ENCODE measurements around the gene ERC2.
"Not testable (repeated sequence)": the region's sequence is repeated elsewhere in the genome, so short reads cannot be mapped to it uniquely, and the experiment has no call there.

Gene ERC2

GRCh38 chr3:55526332-55527030, 941.8 kb downstream of the ERC2 start:
- no peak for DNase-seq

- DNase-seq: no peak
Observed at GRCh38 chr3:55525436-55525835, 942.8 kb downstream of the ERC2 start.

GRCh38 chr3:55524565-55525244, 943.6 kb downstream of the ERC2 start:
- DNase-seq: no peak

- no peak for DNase-seq
Observed at GRCh38 chr3:55523471-55523870, 944.8 kb downstream of the ERC2 start.

GRCh38 chr3:55521738-55522421, 946.4 kb downstream of the ERC2 start:
- no peak for DNase-seq

GRCh38 chr3:55521064-55521737, 947.1 kb downstream of the ERC2 start:
- DNase-seq: no peak

- DNase-seq: no peak
Observed at GRCh38 chr3:55519019-55519418, 949.2 kb downstream of the ERC2 start.

GRCh38 chr3:55518451-55518850, 949.8 kb downstream of the ERC2 start:
- no peak for DNase-seq

GRCh38 chr3:55516392-55517030, 951.8 kb downstream of the ERC2 start:
- no peak for DNase-seq

- no peak for DNase-seq
Observed at GRCh38 chr3:55515550-55516246, 952.6 kb downstream of the ERC2 start.

- no peak for DNase-seq
Observed at GRCh38 chr3:55514962-55515361, 953.3 kb downstream of the ERC2 start.

- no peak for DNase-seq
Observed at GRCh38 chr3:55512571-55513343, 955.5 kb downstream of the ERC2 start.

- no peak for DNase-seq
Observed at GRCh38 chr3:55511895-55512570, 956.2 kb downstream of the ERC2 start.

GRCh38 chr3:55508335-55508734, 959.9 kb downstream of the ERC2 start:
- no peak for DNase-seq

GRCh38 chr3:55507808-55508207, 960.5 kb downstream of the ERC2 start:
- no peak for DNase-seq

- no peak for DNase-seq
Observed at GRCh38 chr3:55505776-55506175, 962.5 kb downstream of the ERC2 start.

GRCh38 chr3:55505102-55505501, 963.2 kb downstream of the ERC2 start:
- not testable (repeated sequence) for DNase-seq

- DNase-seq: no peak
Observed at GRCh38 chr3:55501905-55502304, 966.4 kb downstream of the ERC2 start.

GRCh38 chr3:55500555-55501330, 967.5 kb downstream of the ERC2 start:
- DNase-seq: no peak

GRCh38 chr3:55498520-55498919, 969.7 kb downstream of the ERC2 start:
- DNase-seq: no peak

All from NCI-H1048 (cell line).